Measurements from ENCODE around the gene DDAH1.

Gene DDAH1

GRCh38 chr1:85386068-85386722, 78.8 kb downstream of the DDAH1 start:
- DNase-seq, result no peak

GRCh38 chr1:85379203-85380136, 85.5 kb downstream of the DDAH1 start:
- no peak for DNase-seq

- no peak for DNase-seq
These were observed 86.4 kb downstream of the DDAH1 start for GRCh38 chr1:85378534-85378933.

GRCh38 chr1:85376356-85376755, 88.6 kb downstream of the DDAH1 start:
- no peak for DNase-seq

GRCh38 chr1:85375493-85375892, 89.5 kb downstream of the DDAH1 start:
- no peak for DNase-seq

- no peak for DNase-seq
These were observed 90.8 kb downstream of the DDAH1 start for GRCh38 chr1:85374160-85374559.

- no peak for DNase-seq
These were observed 91.6 kb downstream of the DDAH1 start for GRCh38 chr1:85373378-85373708.

- no peak for DNase-seq
These were observed 92.1 kb downstream of the DDAH1 start for GRCh38 chr1:85372683-85373377.

- no peak for DNase-seq
These were observed 93.9 kb downstream of the DDAH1 start for GRCh38 chr1:85371021-85371420.

GRCh38 chr1:85368073-85368770, 96.7 kb downstream of the DDAH1 start:
- no peak for DNase-seq

- no peak for DNase-seq
These were observed 98.4 kb downstream of the DDAH1 start for GRCh38 chr1:85366391-85367170.

GRCh38 chr1:85365851-85366250, 99.1 kb downstream of the DDAH1 start:
- no peak for DNase-seq

- DNase-seq, result no peak
These were observed 101.4 kb downstream of the DDAH1 start for GRCh38 chr1:85363521-85363920.

GRCh38 chr1:85363092-85363491, 101.9 kb downstream of the DDAH1 start:
- no peak for DNase-seq

GRCh38 chr1:85361606-85362296, 103.2 kb downstream of the DDAH1 start:
- no peak for DNase-seq

GRCh38 chr1:85360730-85361493, 104.0 kb downstream of the DDAH1 start:
- DNase-seq, result no peak

- no peak for DNase-seq
These were observed 104.9 kb downstream of the DDAH1 start for GRCh38 chr1:85359874-85360721.

- no peak for DNase-seq
These were observed 106.1 kb downstream of the DDAH1 start for GRCh38 chr1:85358702-85359438.

- no peak for DNase-seq
These were observed 107.1 kb downstream of the DDAH1 start for GRCh38 chr1:85357817-85358216.

All from activated gamma-delta T cell (primary cell).